GM12878 (cell line): Measurements from ENCODE around the gene CNTNAP2. TPM values are rescaled to one million over a fixed set of nuclear protein-coding genes. Genes with fewer than 3 reads are reported as not detected.

Experiments used
- ATAC-seq: fragments of 200-7000 bp; cut with Tn5 transposase; 3 replicates; pipeline ENCODE4 v1.9.1; 2020; ENCODE audit warnings: mild to moderate bottlenecking, moderate library complexity
- BruUV-seq: library from RNA; stranded (reverse); fragments of 400-500 nt; replicated peaks from 2 replicates; lab custom pipeline; 2021; lab: Mats Ljungman, UMichigan
- CTCF ChIA-PET: fragments of 300-600 bp; sonication (Branson Sonifier 250); formaldehyde crosslinking; extraction: SDS; loops from one replicate; lab custom pipeline; 2021; ENCODE audit warnings: inconsistent platforms; lab: Yijun Ruan, JAX
- POLR2A ChIA-PET: fragments of 350-600 bp; formaldehyde crosslinking; extraction: SDS; loops from one replicate; lab custom pipeline; 2021; ENCODE audit warnings: inconsistent platforms; lab: Charles Lee
- RAD21 ChIA-PET: fragments of 300-600 bp; sonication (Branson Sonifier 250); formaldehyde crosslinking; loops from one replicate; lab custom pipeline; 2023; ENCODE audit warnings: antibody characterized with exemption; ENCODE audit not compliant: unreplicated experiment; lab: Charles Lee
- SMC1A ChIA-PET: fragments of 300-600 bp; sonication (Branson Sonifier 250); formaldehyde crosslinking; loops from one replicate; lab custom pipeline; 2023; ENCODE audit not compliant: unreplicated experiment, uncharacterized antibody; lab: Charles Lee
- DNase-seq: peaks from one replicate; pipeline ENCODE4 v3.0.0-alpha.2; 2011; ENCODE audit warnings: low read depth, low spot score
- FAIRE-seq: peaks from 3 replicates; lab custom pipeline; 2011; peaks lifted over from hg19 to GRCh38; lab: Jason Lieb, UNC
- H2AFZ ChIP-seq: 2 replicates; pipeline ENCODE4 v1.6.0; 2011; ENCODE audit warnings: low read depth, low read length, control low read depth; ENCODE audit not compliant: control insufficient read depth
- H3K27ac ChIP-seq: 2 replicates; pipeline ENCODE4 v1.5.1; 2011; ENCODE audit warnings: control low read depth; ENCODE audit not compliant: control insufficient read depth, insufficient read depth
- H3K27me3 ChIP-seq, 2 experiments: replicated peaks in 1 of 2; 2 replicates each; pipeline versions ENCODE4 v1.6.0 to v1.6.1; 2011; ENCODE audit warnings: low read length in 1 of 2; ENCODE audit not compliant: control insufficient read depth in 2 of 2, insufficient read depth in 2 of 2
- H3K36me3 ChIP-seq, 2 experiments: 2 replicates each; pipeline ENCODE4 v1.5.1; 2011; ENCODE audit warnings: low read length in 1 of 2; ENCODE audit not compliant: control insufficient read depth in 2 of 2, insufficient read depth in 2 of 2
- H3K4me1 ChIP-seq: 2 replicates; pipeline ENCODE4 v1.6.1; 2011; ENCODE audit warnings: mild to moderate bottlenecking, low read length, moderate library complexity, mixed read lengths; ENCODE audit not compliant: control insufficient read depth, insufficient read depth
- H3K4me2 ChIP-seq: 2 replicates; pipeline ENCODE4 v1.6.0; 2011; ENCODE audit warnings: control low read depth; ENCODE audit not compliant: control insufficient read depth, insufficient read depth
- H3K4me3 ChIP-seq: fragments of 200-600 bp; sonication (generic); 2 replicates; pipeline ENCODE4 v1.5.1; 2016
- H3K79me2 ChIP-seq: 2 replicates; pipeline ENCODE4 v1.6.0; 2011; ENCODE audit warnings: low read length; ENCODE audit not compliant: control insufficient read depth, insufficient read depth
- H3K9ac ChIP-seq: 2 replicates; pipeline ENCODE4 v1.8.0; 2011; ENCODE audit warnings: low read length, control low read depth, mixed read lengths; ENCODE audit not compliant: control insufficient read depth, insufficient read depth
- H3K9me3 ChIP-seq: replicated peaks from 3 replicates; pipeline ENCODE4 v1.5.1; 2011; ENCODE audit warnings: mild to moderate bottlenecking, low read length; ENCODE audit not compliant: control insufficient read depth, insufficient read depth
- H4K20me1 ChIP-seq: 2 replicates; pipeline ENCODE4 v1.6.0; 2011; ENCODE audit not compliant: control insufficient read depth, insufficient read depth
- BACH1 ChIP-seq: fragments of 450-650 bp; IDR thresholded peaks from 2 replicates; pipeline ENCODE4 v1.6.1; 2017; ENCODE audit warnings: mild to moderate bottlenecking, borderline replicate concordance
- BHLHE40 ChIP-seq, 2 experiments: fragments of 450-650 bp in 1 of 2; IDR thresholded peaks; 2 replicates each; pipeline ENCODE4 v1.6.1; 2011 to 2017; ENCODE audit warnings: low read depth in 2 of 2, borderline replicate concordance in 1 of 2, improper control_type of control experiment in 1 of 2, low read length in 1 of 2, mild to moderate bottlenecking in 1 of 2
- CBX3 ChIP-seq: fragments of 200-600 bp; sonication (generic); IDR thresholded peaks from 2 replicates; pipeline ENCODE4 v1.6.1; 2016; ENCODE audit warnings: low read depth, borderline replicate concordance
- IKZF1 ChIP-seq: fragments of 450-650 bp; conservative IDR thresholded peaks from 2 replicates; pipeline ENCODE4 v1.6.1; 2017; ENCODE audit warnings: antibody characterized with exemption, mild to moderate bottlenecking
- MAX ChIP-seq: IDR thresholded peaks from 2 replicates; pipeline ENCODE4 v1.6.1; 2012; ENCODE audit warnings: low read depth, low read length, improper control_type of control experiment
- NFYA ChIP-seq: IDR thresholded peaks from 2 replicates; pipeline ENCODE4 v1.6.1; 2011; ENCODE audit warnings: low read depth, mild to moderate bottlenecking, low read length, improper control_type of control experiment, borderline replicate concordance
- NRF1 ChIP-seq: conservative IDR thresholded peaks from 2 replicates; pipeline ENCODE4 v1.6.1; 2011; ENCODE audit warnings: mild to moderate bottlenecking, low read depth, low read length, improper control_type of control experiment
- RELB ChIP-seq: fragments of 450-650 bp; IDR thresholded peaks from 2 replicates; pipeline ENCODE4 v1.6.1; 2017; ENCODE audit warnings: low read depth, mild to moderate bottlenecking, moderate library complexity
- SIX5 ChIP-seq: IDR thresholded peaks from 2 replicates; pipeline ENCODE4 v1.6.1; 2011; ENCODE audit warnings: mild to moderate bottlenecking, low read depth, low read length, moderate library complexity; ENCODE audit not compliant: severe bottlenecking
- SMAD1 ChIP-seq: fragments of 450-650 bp; IDR thresholded peaks from 2 replicates; pipeline ENCODE4 v1.6.1; 2018; ENCODE audit warnings: mild to moderate bottlenecking, low read depth; ENCODE audit not compliant: partially characterized antibody
- ZBTB40 ChIP-seq: fragments of 450-650 bp; IDR thresholded peaks from 2 replicates; pipeline ENCODE4 v1.6.1; 2016; ENCODE audit warnings: mild to moderate bottlenecking, moderate library complexity, borderline replicate concordance
- ZNF687 ChIP-seq: fragments of 450-650 bp; IDR thresholded peaks from 2 replicates; pipeline ENCODE4 v1.6.1; 2017; ENCODE audit warnings: mild to moderate bottlenecking, moderate library complexity
- WGBS: methylation state at CpG from one replicate; pipeline ENCODE4 v1.1.6; 2016; ENCODE audit warnings: low lambda C conversion rate; ENCODE audit not compliant: insufficient replicate concordance, insufficient coverage; ENCODE audit errors: missing lambda C conversion rate; 5-methylcytosine and 5-hydroxymethylcytosine counted together
- in situ Hi-C: fragments of 300-500 bp; cut with MboI; formaldehyde crosslinking; loops from 9 replicates; pipeline ENCODE4 v1.14.3; 2018; ENCODE audit warnings: mixed read lengths
- intact Hi-C: fragments of 100-400 bp; cut with micrococcal nuclease; formaldehyde crosslinking; loops from one replicate; pipeline ENCODE4 v1.14.2; 2022; ENCODE audit not compliant: unreplicated experiment
- polyA plus RNA-seq, 11 experiments: library from polyadenylated mRNA; depleted of rRNA in 4 of 11; unstranded in 6 of 11; stranded (reverse) in 5 of 11; fragments of >200 nt; fragmentation: Nextera tagmentation in 4 of 11; fragmentation: Illumina TruSeq in 1 of 11; extraction: Ambion mirVana in 4 of 11; extraction: Trizol in 1 of 11; gene quantifications; 1 replicate in 1 of 11; 2 replicates in 10 of 11; pipeline versions ENCODE4 v1.2.1 to v1.2.3, GENCODE V29; 2011 to 2016; ENCODE audit warnings: inconsistent platforms in 2 of 11, missing spikeins in 2 of 11, low read depth in 1 of 11
- total RNA-seq, 4 experiments: library from RNA; depleted of rRNA in 3 of 4; stranded (reverse); fragments of >200 nt in 3 of 4; fragmentation: Illumina TruSeq in 1 of 4; extraction: Trizol in 1 of 4; gene quantifications; 2 replicates each; pipeline versions ENCODE4 v1.2.1 to v1.2.3, GENCODE V29; 2013 to 2021

The CNTNAP2 gene
- total and polyA plus RNA-seq, 10 of the 15 experiments (the other 5 are each of a cell fraction or from before 2014, with no cell fraction given): 0.03 to 0.08 (median 0.03) TPM; not detected in 7

GRCh38 chr7:147885869-147886268 is 1769.3 kb downstream of the CNTNAP2 start:
- SMC1A ChIA-PET: no interaction called here
- TF ChIP-seq BACH1 (no peak), CBX3 (no peak), SMAD1 (no peak), ZBTB40 (no peak), NRF1 (no peak), NFYA (no peak), IKZF1 (no peak), MAX (no peak), ZNF687 (no peak), BHLHE40 (IDR thresholded peaks at IDR 0.05; ENCODE audit: borderline replicate concordance in 1 of 2, low read depth in 2 of 2, low read length in 1 of 2) (no peak), SIX5 (no peak), RELB (no peak)

More at GRCh38 chr7:147885869-147886268, 1769.3 kb downstream of the CNTNAP2 start:
- Histone ChIP-seq H3K4me2 (no peak overlapping the region), H3K79me2 (no peaks in the 10 kb centered on the region), H2AFZ (no peak overlapping the region), H3K4me1 (no peaks in the 10 kb centered on the region), H3K4me3 (no peak overlapping the region), H4K20me1 (no peaks in the 10 kb centered on the region), H3K27ac (no peak overlapping the region), H3K9ac (no peak overlapping the region), H3K27me3 (no peaks in the 10 kb centered on the region), H3K36me3 (no peaks in the 10 kb centered on the region), H3K9me3 (no peaks in the 10 kb centered on the region)
- 34% methylated on average over 5 of the region's 5 CpGs for WGBS
- CTCF ChIA-PET: no interaction called here
- intact Hi-C loops: loop anchor here (5.0 kb wide), 1 partner anchor 196 kb away; no protein-coding TSS in a partner anchor
- DNase-seq: no peak
- FAIRE-seq: no peak
- BruUV-seq: no TSS peak
- ATAC-seq: no peak
- POLR2A ChIA-PET: no interaction called here
- in situ Hi-C loops: no loop called here
- RAD21 ChIA-PET: no interaction called here
